ENCODE results near the gene AP1M1. TPM values are rescaled to one million over a fixed set of nuclear protein-coding genes. Genes with fewer than 3 reads are reported as not detected.

AP1M1 gene
- total and polyA plus RNA-seq, 4 donors = 31.2 to 85.7 (median 54.2) TPM

DNA sequence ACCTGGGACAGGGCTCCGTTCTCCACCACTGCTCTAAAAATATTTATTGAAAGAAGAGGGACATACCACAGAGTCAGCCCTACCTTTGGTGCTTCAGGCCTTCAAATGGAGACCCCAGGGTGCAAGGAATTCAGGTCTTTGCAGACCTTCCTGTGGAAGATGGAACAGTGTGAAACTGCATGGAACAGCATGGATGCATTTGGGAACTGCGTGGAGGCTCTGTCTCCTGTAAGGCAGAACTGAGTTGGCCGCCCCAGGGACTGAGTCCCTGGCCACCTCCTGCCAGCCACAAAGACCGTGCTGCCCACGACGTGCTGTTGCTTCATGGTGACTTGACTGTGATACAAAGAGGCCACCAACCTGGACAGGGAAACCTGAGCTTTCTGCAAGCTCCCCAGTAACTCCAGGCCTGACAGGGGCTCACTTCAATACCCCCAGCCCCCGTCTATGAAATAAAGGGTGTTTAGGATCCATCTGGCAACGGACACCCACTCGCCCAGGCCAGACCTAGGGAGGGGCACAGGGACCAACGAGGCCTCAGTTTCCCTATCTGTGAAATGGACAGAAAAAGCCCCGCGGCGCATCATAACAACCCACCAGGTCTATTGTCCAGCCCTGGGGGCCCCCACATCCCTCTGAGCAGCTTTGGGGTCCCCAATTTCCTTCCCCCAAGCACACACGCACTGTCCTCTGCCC is 68.3 kb downstream of the AP1M1 start:
- 92 to 95% methylated on average over 14 of the region's 14 CpGs for WGBS, 2 donors

GRCh38 chr19:16266586-16266942 is 68.9 kb downstream of the AP1M1 start:
- WGBS, 2 donors = 45 to 60% methylated on average over 14 of the region's 14 CpGs
- H3K9me3 ChIP-seq (ENCODE audit: control insufficient read depth in 4 of 4, insufficient read depth in 3 of 4, low read length in 3 of 4) = no peaks in the 10 kb centered on the region
- no peak for ATAC-seq (ENCODE audit: insufficient read depth, low FRiP score)

More for the DNA sequence above, 68.3 kb downstream of the AP1M1 start:
- Histone ChIP-seq H3K9ac (ENCODE audit: insufficient read depth in 1 of 2, low read length in 2 of 2) (no peak overlapping the region), H3K9me3 (ENCODE audit: control insufficient read depth in 4 of 4, insufficient read depth in 3 of 4, low read length in 3 of 4) (no peaks in the 10 kb centered on the region), H3K27ac (ENCODE audit: low read depth in 1 of 2, low read length in 1 of 2) (no peak overlapping the region), H3K27me3 (ENCODE audit: control insufficient read depth in 3 of 3, insufficient read depth in 3 of 3, low read length in 2 of 3) (no peaks in the 10 kb centered on the region), H3K36me3 (ENCODE audit: control insufficient read depth in 4 of 4, insufficient read depth in 4 of 4, low read length in 4 of 4) (no peaks in the 10 kb centered on the region), H3K4me3 (no peak overlapping the region), H3K4me1 (ENCODE audit: control insufficient read depth in 5 of 5, insufficient read depth in 5 of 5, low read length in 5 of 5) (peaks cover 0 to 10% (median 6%) of the 10 kb centered on the region in 5 donors)
- no peak for ATAC-seq (ENCODE audit: insufficient read depth, low FRiP score)
- no peak for TF ChIP-seq CTCF (IDR thresholded peaks at IDR 0.05; ENCODE audit: control extremely low read depth, extremely low read depth)
- DNase-seq = no peak

GRCh38 chr19:16268676-16269319 is 71.1 kb downstream of the AP1M1 start:
- Histone ChIP-seq H3K27ac (ENCODE audit: low read depth in 1 of 2, low read length in 1 of 2) (no peak overlapping the region), H3K9ac (ENCODE audit: insufficient read depth in 1 of 2, low read length in 2 of 2) (no peak overlapping the region), H3K4me1 (ENCODE audit: control insufficient read depth in 5 of 5, insufficient read depth in 5 of 5, low read length in 5 of 5) (peaks cover 0 to 10% (median 4%) of the 10 kb centered on the region in 5 donors), H3K27me3 (ENCODE audit: control insufficient read depth in 3 of 3, insufficient read depth in 3 of 3, low read length in 2 of 3) (no peaks in the 10 kb centered on the region), H3K4me3 (no peak overlapping the region), H3K36me3 (ENCODE audit: control insufficient read depth in 4 of 4, insufficient read depth in 4 of 4, low read length in 4 of 4) (no peaks in the 10 kb centered on the region), H3K9me3 (ENCODE audit: control insufficient read depth in 4 of 4, insufficient read depth in 3 of 4, low read length in 3 of 4) (no peaks in the 10 kb centered on the region)
- no peak for TF ChIP-seq CTCF (IDR thresholded peaks at IDR 0.05; ENCODE audit: control extremely low read depth, extremely low read depth)
- ATAC-seq (ENCODE audit: insufficient read depth, low FRiP score) (no peak), DNase-seq (no peak)
- 90 to 95% methylated on average over 15 to 17 of the region's 17 CpGs for WGBS, 2 donors

More at GRCh38 chr19:16266586-16266942, 68.9 kb downstream of the AP1M1 start:
- Histone ChIP-seq H3K27me3 (ENCODE audit: control insufficient read depth in 3 of 3, insufficient read depth in 3 of 3, low read length in 2 of 3) (no peaks in the 10 kb centered on the region), H3K9ac (ENCODE audit: insufficient read depth in 1 of 2, low read length in 2 of 2) (no peak overlapping the region), H3K4me1 (ENCODE audit: control insufficient read depth in 5 of 5, insufficient read depth in 5 of 5, low read length in 5 of 5) (peaks cover 0 to 10% (median 6%) of the 10 kb centered on the region in 5 donors), H3K27ac (ENCODE audit: low read depth in 1 of 2, low read length in 1 of 2) (no peak overlapping the region), H3K36me3 (ENCODE audit: control insufficient read depth in 4 of 4, insufficient read depth in 4 of 4, low read length in 4 of 4) (no peaks in the 10 kb centered on the region), H3K4me3 (no peak overlapping the region)
- DNase-seq = no peak
- no peak for TF ChIP-seq CTCF (IDR thresholded peaks at IDR 0.05; ENCODE audit: control extremely low read depth, extremely low read depth)

Data from lung (tissue), 12 donors.